ENCODE results near the gene CD300LG.

CD300LG gene

DNA sequence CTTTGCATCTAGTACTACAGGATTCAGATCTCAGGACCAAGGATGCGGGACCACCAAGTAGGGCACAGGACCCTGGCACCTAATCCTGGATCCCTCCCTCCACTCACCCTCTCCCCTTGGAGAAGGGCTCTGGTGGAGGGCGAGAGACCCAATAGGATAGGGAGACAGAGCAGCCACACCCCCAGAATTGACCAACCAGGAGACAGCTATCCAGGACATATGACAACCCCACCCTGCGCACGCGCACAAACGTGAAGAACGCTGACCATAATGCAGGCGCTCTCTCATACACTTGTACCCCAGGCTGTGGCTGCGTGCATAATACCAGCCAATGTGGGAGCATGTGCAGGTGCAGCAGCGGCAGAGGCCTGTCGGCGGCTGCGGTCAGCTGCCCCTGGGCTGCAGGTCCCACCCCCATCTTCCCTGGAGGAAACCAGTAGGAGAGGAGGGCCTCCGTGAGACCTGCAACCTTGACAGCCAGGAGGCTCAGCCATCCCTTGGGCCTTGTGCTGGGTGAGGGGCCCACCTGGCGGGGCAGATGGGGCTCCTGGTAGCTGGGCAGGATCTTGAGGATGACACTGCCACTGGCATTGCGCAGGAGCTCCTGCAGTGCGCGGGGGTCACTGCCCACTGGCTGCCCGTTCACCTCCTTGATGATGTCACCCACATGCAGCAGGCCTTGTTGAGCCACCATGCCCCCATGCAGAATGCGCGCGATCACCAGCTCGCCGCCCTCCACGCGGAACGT, 35.0 kb downstream of the CD300LG start:
- H3K27me3 Mint-ChIP-seq (ENCODE audit: low read depth), result peaks cover 3% of the 10 kb centered on the region
- TF ChIP-seq, protein P1, sequence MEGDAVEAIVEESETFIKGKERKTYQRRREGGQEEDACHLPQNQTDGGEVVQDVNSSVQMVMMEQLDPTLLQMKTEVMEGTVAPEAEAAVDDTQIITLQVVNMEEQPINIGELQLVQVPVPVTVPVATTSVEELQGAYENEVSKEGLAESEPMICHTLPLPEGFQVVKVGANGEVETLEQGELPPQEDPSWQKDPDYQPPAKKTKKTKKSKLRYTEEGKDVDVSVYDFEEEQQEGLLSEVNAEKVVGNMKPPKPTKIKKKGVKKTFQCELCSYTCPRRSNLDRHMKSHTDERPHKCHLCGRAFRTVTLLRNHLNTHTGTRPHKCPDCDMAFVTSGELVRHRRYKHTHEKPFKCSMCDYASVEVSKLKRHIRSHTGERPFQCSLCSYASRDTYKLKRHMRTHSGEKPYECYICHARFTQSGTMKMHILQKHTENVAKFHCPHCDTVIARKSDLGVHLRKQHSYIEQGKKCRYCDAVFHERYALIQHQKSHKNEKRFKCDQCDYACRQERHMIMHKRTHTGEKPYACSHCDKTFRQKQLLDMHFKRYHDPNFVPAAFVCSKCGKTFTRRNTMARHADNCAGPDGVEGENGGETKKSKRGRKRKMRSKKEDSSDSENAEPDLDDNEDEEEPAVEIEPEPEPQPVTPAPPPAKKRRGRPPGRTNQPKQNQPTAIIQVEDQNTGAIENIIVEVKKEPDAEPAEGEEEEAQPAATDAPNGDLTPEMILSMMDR (IDR thresholded peaks at IDR 0.05; ENCODE audit: unreplicated experiment in 3 of 3), result no peak
- no peak overlapping the region for H3K27ac Mint-ChIP-seq
- no peaks in the 10 kb centered on the region for H3K9me3 Mint-ChIP-seq
- H3K4me3 Mint-ChIP-seq, result no peak overlapping the region
- H3K4me1 Mint-ChIP-seq, result peaks cover 15% of the 10 kb centered on the region
- no peaks in the 10 kb centered on the region for H3K36me3 Mint-ChIP-seq (ENCODE audit: low read depth)

DNA sequence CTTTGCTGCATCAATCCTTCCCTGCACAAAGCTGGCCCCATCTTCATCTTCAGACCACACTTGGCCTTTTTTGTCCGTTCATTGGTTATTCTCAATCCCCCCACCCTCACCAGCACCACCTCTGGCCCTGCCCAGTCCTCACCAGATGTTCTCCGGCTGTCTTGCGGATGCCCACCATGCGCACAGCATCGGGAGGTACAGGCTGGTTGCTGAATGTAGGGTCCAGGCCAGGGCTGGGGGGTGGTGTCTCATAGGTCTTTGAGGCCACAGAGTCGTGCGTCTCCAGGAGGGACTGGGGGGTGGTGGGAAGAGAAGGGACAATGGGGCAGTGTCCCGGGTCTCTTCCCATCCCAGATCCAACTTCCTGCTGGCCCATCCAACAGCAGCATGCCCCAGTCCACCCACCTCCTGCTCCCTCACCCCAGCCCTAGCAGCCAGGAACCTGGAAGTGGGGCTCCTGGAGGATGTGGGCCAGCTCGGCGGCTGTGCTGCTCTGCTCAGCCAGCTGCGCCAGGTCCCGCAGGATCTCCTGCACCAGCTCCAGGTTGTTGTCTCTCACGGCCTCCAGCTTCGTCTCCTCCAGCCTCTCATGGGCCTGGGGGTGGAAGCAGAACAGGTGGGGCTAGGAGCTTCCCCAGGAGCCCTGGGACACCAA, 35.9 kb downstream of the CD300LG start:
- H3K27me3 Mint-ChIP-seq (ENCODE audit: low read depth), result peaks cover 3% of the 10 kb centered on the region
- H3K4me1 Mint-ChIP-seq, result peaks cover 15% of the 10 kb centered on the region
- TF ChIP-seq, protein P1 (IDR thresholded peaks at IDR 0.05; ENCODE audit: unreplicated experiment in 3 of 3), result no peak
- H3K36me3 Mint-ChIP-seq (ENCODE audit: low read depth), result no peaks in the 10 kb centered on the region
- H3K27ac Mint-ChIP-seq, result no peak overlapping the region
- no peaks in the 10 kb centered on the region for H3K9me3 Mint-ChIP-seq
- H3K4me3 Mint-ChIP-seq, result no peak overlapping the region

DNA sequence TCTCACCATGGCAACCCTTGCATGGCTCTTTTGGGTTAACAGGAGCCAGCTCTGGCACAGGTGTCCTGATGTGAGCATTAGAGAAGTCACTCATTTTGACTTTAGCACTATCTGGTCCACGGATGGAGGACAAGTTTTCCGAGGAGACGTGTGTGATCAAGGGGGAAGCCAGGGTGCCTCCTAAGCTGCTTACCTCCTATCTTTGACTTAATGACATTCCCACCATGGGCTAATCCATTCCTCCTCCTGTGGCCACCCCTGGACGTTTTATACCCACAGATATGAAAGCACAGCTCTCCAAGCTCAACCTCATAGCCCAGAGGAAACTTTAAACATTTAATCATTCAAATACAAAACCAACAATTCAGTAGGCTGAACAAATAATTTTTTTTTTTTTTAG, 41.6 kb downstream of the CD300LG start:
- Mint-ChIP-seq H3K27ac (no peak overlapping the region), H3K36me3 (ENCODE audit: low read depth) (no peaks in the 10 kb centered on the region), H3K27me3 (ENCODE audit: low read depth) (peaks cover 2% of the 10 kb centered on the region), H3K4me3 (no peak overlapping the region), H3K4me1 (peaks cover 4% of the 10 kb centered on the region), H3K9me3 (no peaks in the 10 kb centered on the region)
- TF ChIP-seq, protein P1 (IDR thresholded peaks at IDR 0.05; ENCODE audit: unreplicated experiment in 3 of 3), result no peak

DNA sequence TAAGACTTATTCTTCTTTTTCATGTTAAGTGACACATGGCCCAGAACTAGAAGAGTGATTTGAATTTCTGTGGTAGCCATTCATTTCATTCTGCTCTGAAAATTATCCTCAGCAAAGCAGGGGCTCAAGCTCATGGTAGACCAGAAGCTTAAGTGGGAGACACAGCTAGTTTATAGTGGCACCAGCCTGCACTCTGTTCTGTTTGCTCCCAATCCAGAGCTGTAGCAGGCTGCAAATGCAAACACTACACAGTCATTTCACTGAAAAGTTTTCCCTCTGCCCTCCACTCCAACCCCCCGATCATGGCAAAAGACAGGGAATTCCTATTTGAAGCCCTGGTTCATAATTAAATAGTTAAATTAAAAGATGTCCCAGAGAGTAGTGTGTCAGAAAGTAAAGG, 43.3 kb downstream of the CD300LG start:
- Mint-ChIP-seq H3K27ac (no peak overlapping the region), H3K4me1 (peaks cover 4% of the 10 kb centered on the region), H3K27me3 (ENCODE audit: low read depth) (peaks cover 5% of the 10 kb centered on the region), H3K9me3 (no peaks in the 10 kb centered on the region), H3K36me3 (ENCODE audit: low read depth) (no peaks in the 10 kb centered on the region), H3K4me3 (no peak overlapping the region)
- TF ChIP-seq, protein P1 (IDR thresholded peaks at IDR 0.05; ENCODE audit: unreplicated experiment in 3 of 3), result no peak

DNA sequence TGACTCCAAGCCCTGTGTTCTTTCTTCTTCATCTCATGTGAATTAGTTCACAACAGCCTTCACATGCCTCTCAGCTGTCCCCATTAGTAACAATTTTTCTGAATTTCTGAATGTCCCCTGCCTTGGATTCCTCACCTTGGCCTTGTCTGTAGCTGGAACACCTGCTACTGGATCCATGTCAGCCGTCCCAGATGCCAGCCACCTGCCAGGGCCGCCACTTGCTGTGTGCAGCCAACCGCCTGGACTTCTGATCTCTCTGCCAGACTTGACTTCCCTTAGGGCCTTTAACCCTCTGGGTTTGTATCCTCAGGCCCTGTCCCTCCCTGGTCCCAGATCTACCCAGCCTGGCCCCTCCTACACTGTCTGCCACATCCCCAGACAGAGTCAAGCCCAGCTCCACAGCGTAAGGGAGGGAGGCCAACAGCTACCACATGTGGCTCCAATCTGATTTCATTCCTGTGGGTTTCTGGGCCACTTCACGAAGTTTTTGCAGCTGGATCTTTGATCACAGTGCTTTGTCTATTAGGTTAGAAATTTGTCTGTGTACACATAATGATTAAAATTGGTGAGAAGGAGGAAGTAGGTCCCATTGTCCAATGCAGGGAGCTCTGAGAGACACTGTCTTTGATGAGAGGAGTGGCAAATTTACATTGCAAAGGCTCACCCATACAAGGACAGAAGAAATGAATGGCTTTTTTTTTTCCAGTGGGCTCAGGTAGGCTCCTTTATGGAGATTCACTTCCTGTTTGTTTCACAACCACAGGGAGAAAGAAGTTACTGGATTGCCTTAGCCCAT, 45.1 kb downstream of the CD300LG start:
- no peak overlapping the region for H3K4me3 Mint-ChIP-seq
- H3K9me3 Mint-ChIP-seq, result no peaks in the 10 kb centered on the region
- peaks cover 5% of the 10 kb centered on the region for H3K27me3 Mint-ChIP-seq (ENCODE audit: low read depth)
- no peak overlapping the region for H3K27ac Mint-ChIP-seq
- peaks cover 4% of the 10 kb centered on the region for H3K4me1 Mint-ChIP-seq
- peaks cover 12% of the 10 kb centered on the region for H3K36me3 Mint-ChIP-seq (ENCODE audit: low read depth)
- TF ChIP-seq, protein P1 (IDR thresholded peaks at IDR 0.05; ENCODE audit: unreplicated experiment in 3 of 3), result no peak
